HepG2 (cell line): ENCODE results near the gene SHE. TPM values are rescaled to one million over a fixed set of nuclear protein-coding genes. Genes with fewer than 3 reads are reported as not detected.

Experiments
- ATAC-seq: fragments of 200-7000 bp; cut with Tn5 transposase; 3 replicates; pipeline ENCODE4 v1.9.1; 2020; ENCODE audit warnings: mild to moderate bottlenecking, moderate library complexity
- BruUV-seq: library from RNA; stranded (reverse); fragments of 400-500 nt; replicated peaks from 2 replicates; lab custom pipeline; 2021; lab: Mats Ljungman, UMichigan
- CTCF ChIA-PET: fragments of 300-600 bp; formaldehyde crosslinking; extraction: SDS; loops from one replicate; lab custom pipeline; 2021; ENCODE audit warnings: low total read pairs, inconsistent platforms, low intra/inter-chr PET ratio; lab: Yijun Ruan, JAX
- POLR2A ChIA-PET: fragments of 350-600 bp; sonication (Branson Sonifier 250); formaldehyde crosslinking; loops from one replicate; lab custom pipeline; 2020; ENCODE audit warnings: antibody characterized with exemption, inconsistent platforms; lab: Yijun Ruan, JAX
- DNase-seq: peaks from one replicate; pipeline ENCODE4 v3.0.0-alpha.2; 2015; ENCODE audit warnings: low spot score
- FAIRE-seq: peaks from 3 replicates; lab custom pipeline; 2011; peaks lifted over from hg19 to GRCh38; lab: Jason Lieb, UNC
- H2AFZ ChIP-seq: one replicate; pipeline ENCODE4 v1.6.1; 2011; ENCODE audit warnings: low read length, inconsistent platforms
- H3K27ac ChIP-seq: fragments of 300-600 bp; 3 replicates; pipeline ENCODE4 v1.8.0; 2011; ENCODE audit warnings: mixed run types, mild to moderate bottlenecking, mixed read lengths, low read length, inconsistent platforms; ENCODE audit not compliant: insufficient read depth; ENCODE audit errors: extremely low read length
- H3K27me3 ChIP-seq, 2 experiments: fragments of 200-600 bp in 1 of 2; 2 replicates in 1 of 2; 3 replicates in 1 of 2; pipeline versions ENCODE4 v1.6.0 to v1.8.0; 2011; ENCODE audit warnings: low read length in 2 of 2, mild to moderate bottlenecking in 2 of 2, moderate library complexity in 2 of 2, inconsistent platforms in 1 of 2; ENCODE audit not compliant: insufficient read depth in 2 of 2, control insufficient read depth in 1 of 2
- H3K36me3 ChIP-seq, 2 experiments: fragments of 200-600 bp in 1 of 2; replicated peaks in 1 of 2; 2 replicates in 1 of 2; 3 replicates in 1 of 2; pipeline versions ENCODE4 v1.5.1 to v1.8.0; 2011; ENCODE audit warnings: low read length in 2 of 2, inconsistent platforms in 1 of 2; ENCODE audit not compliant: insufficient read depth in 2 of 2, control insufficient read depth in 1 of 2
- H3K4me1 ChIP-seq: 2 replicates; pipeline ENCODE4 v1.5.1; 2012; ENCODE audit warnings: low read length, inconsistent platforms; ENCODE audit not compliant: insufficient read depth
- H3K4me2 ChIP-seq: 2 replicates; pipeline ENCODE4 v1.6.0; 2011; ENCODE audit warnings: low read depth, low read length, inconsistent platforms
- H3K4me3 ChIP-seq, 3 experiments: fragments of 200-600 bp in 1 of 3; sonication (generic), shearing (Covaris generic) in 1 of 3; replicated peaks in 1 of 3; 2 replicates each; pipeline ENCODE4 v1.5.1; 2011 to 2016; ENCODE audit warnings: low read length in 3 of 3, inconsistent platforms in 2 of 3, low read depth in 2 of 3, mild to moderate bottlenecking in 2 of 3, control low read depth in 1 of 3, mixed read lengths in 1 of 3; ENCODE audit not compliant: insufficient read depth in 1 of 3
- H3K79me2 ChIP-seq: one replicate; pipeline ENCODE4 v1.6.1; 2011; ENCODE audit warnings: low read length, inconsistent platforms; ENCODE audit not compliant: insufficient read depth
- H3K9ac ChIP-seq: 2 replicates; pipeline ENCODE4 v1.6.0; 2011; ENCODE audit warnings: mild to moderate bottlenecking, low read depth, low read length, inconsistent platforms; ENCODE audit not compliant: insufficient read depth
- H3K9me3 ChIP-seq: 2 replicates; pipeline ENCODE4 v1.5.1; 2012; ENCODE audit warnings: mild to moderate bottlenecking, low read length
- H4K20me1 ChIP-seq: 2 replicates; pipeline ENCODE4 v1.6.0; 2011; ENCODE audit warnings: inconsistent platforms, mild to moderate bottlenecking, low read length, moderate library complexity; ENCODE audit not compliant: insufficient read depth
- ATF7 ChIP-seq, 2 experiments: fragments of 450-650 bp in 1 of 2; sonication (generic) in 1 of 2; formaldehyde crosslinking in 1 of 2; IDR thresholded peaks; 2 replicates each; pipeline versions ENCODE4 v1.4.0 to v1.6.1; 2016 to 2020; ENCODE audit warnings: antibody characterized with exemption in 1 of 2, mild to moderate bottlenecking in 1 of 2, missing genetic modification reagents in 1 of 2
- ETV6 ChIP-seq: sonication (generic); formaldehyde crosslinking; conservative IDR thresholded peaks from 2 replicates; pipeline ENCODE4 v1.4.0; 2020; ENCODE audit warnings: missing genetic modification reagents
- PATZ1 ChIP-seq: sonication (generic); formaldehyde crosslinking; IDR thresholded peaks from 2 replicates; pipeline ENCODE4 v1.4.0; 2020; ENCODE audit warnings: missing genetic modification reagents
- PBX3 ChIP-seq: sonication (generic); formaldehyde crosslinking; IDR thresholded peaks from 2 replicates; pipeline ENCODE4 v1.8.1; 2023; ENCODE audit warnings: missing genetic modification reagents, inconsistent platforms, borderline replicate concordance
- TFDP1 ChIP-seq: IDR thresholded peaks from 2 replicates; pipeline ENCODE4 v1.6.1; 2016; ENCODE audit warnings: missing compliant biosample characterization, missing genetic modification reagents, borderline replicate concordance
- ZNF24 ChIP-seq: fragments of 450-650 bp; IDR thresholded peaks from 2 replicates; pipeline ENCODE4 v1.6.1; 2017; ENCODE audit warnings: antibody characterized with exemption, mild to moderate bottlenecking
- ZNF343 ChIP-seq: sonication (generic); formaldehyde crosslinking; IDR thresholded peaks from 2 replicates; pipeline ENCODE4 v1.4.0; 2020; ENCODE audit warnings: mild to moderate bottlenecking, missing genetic modification reagents
- ZNF468 ChIP-seq: sonication (generic); formaldehyde crosslinking; IDR thresholded peaks from 2 replicates; pipeline ENCODE4 v1.8.0; 2022; ENCODE audit warnings: mild to moderate bottlenecking, moderate library complexity, missing genetic modification reagents
- ZNF629 ChIP-seq: sonication (generic); formaldehyde crosslinking; conservative IDR thresholded peaks from 2 replicates; pipeline ENCODE4 v1.5.0; 2020; ENCODE audit warnings: missing genetic modification reagents
- ZNF781 ChIP-seq: sonication (generic); formaldehyde crosslinking; IDR thresholded peaks from 2 replicates; pipeline ENCODE4 v1.5.1; 2020; ENCODE audit warnings: borderline replicate concordance, mild to moderate bottlenecking, missing genetic modification reagents; ENCODE audit errors: not compliant biosample characterization
- ZSCAN31 ChIP-seq: sonication (generic); formaldehyde crosslinking; IDR thresholded peaks from 2 replicates; pipeline ENCODE4 v1.5.0; 2020; ENCODE audit warnings: low read depth, mild to moderate bottlenecking, missing genetic modification reagents
- WGBS: methylation state at CpG from one replicate; pipeline ENCODE4 v1.1.6; 2017; ENCODE audit warnings: low lambda C conversion rate; 5-methylcytosine and 5-hydroxymethylcytosine counted together
- in situ Hi-C: cut with HindIII; loops from 2 replicates; pipeline ENCODE4 v1.10.0; 2017; ENCODE audit warnings: low pct_unique_long_range_greater_than_20kb; ENCODE audit not compliant: extremely low pct_ligation_motif_present
- intact Hi-C: fragments of 100-400 bp; cut with micrococcal nuclease; formaldehyde crosslinking; loops from one replicate; pipeline ENCODE4 v1.10.0; 2022; ENCODE audit not compliant: unreplicated experiment
- polyA plus RNA-seq, 8 experiments: library from polyadenylated mRNA; depleted of rRNA in 3 of 8; stranded (reverse) in 7 of 8; unstranded in 1 of 8; fragments of >200 nt; fragmentation: Illumina TruSeq in 4 of 8; extraction: Trizol in 4 of 8; gene quantifications; 2 replicates each; pipeline versions ENCODE4 v1.2.1 to v1.2.3, GENCODE V29; 2011 to 2016; ENCODE audit warnings: low read depth in 4 of 8, missing spikeins in 1 of 8, mixed read lengths in 1 of 8; ENCODE audit not compliant: insufficient read depth in 1 of 8
- total RNA-seq, 5 experiments: library from RNA; depleted of rRNA; stranded (reverse); fragments of >200 nt; fragmentation: Illumina TruSeq; extraction: Trizol; gene quantifications; 2 replicates each; pipeline ENCODE4 v1.2.3, GENCODE V29; 2016; ENCODE audit warnings: low read depth in 1 of 5

Gene SHE
- total and polyA plus RNA-seq, 2 of the 13 experiments (the other 11 are each of a cell fraction or from before 2014, with no cell fraction given): not detected

- Histone ChIP-seq H3K36me3 (no peaks in the 10 kb centered on the region), H3K9ac (no peak overlapping the region)
- CTCF ChIA-PET: no interaction called here
These were observed 45.6 kb downstream of the SHE start for GRCh38 chr1:154456631-154457030.

GRCh38 chr1:154454386-154455120, 47.7 kb downstream of the SHE start:
- no peak for ATAC-seq
- Histone ChIP-seq H3K4me3 (no peak overlapping the region), H3K9me3 (no peaks in the 10 kb centered on the region), H3K27me3 (no peaks in the 10 kb centered on the region), H3K4me2 (no peak overlapping the region), H3K9ac (no peak overlapping the region), H3K27ac (no peak overlapping the region), H3K79me2 (no peaks in the 10 kb centered on the region), H2AFZ (no peak overlapping the region), H3K4me1 (peaks cover 12% of the 10 kb centered on the region), H3K36me3 (no peaks in the 10 kb centered on the region), H4K20me1 (no peaks in the 10 kb centered on the region)
- no TSS peak for BruUV-seq
- no peak for DNase-seq
- in situ Hi-C loops (no loop called here), intact Hi-C loops (no loop called here)
- ChIA-PET CTCF (no interaction called here), POLR2A (interaction anchor here (1.1 kb wide), 1 partner anchor 69 kb away, joined by 3 read pairs; no protein-coding TSS in a partner anchor)
- WGBS: 94% methylated on average over 5 of the region's 5 CpGs
- FAIRE-seq: no peak
- TF ChIP-seq PATZ1 (CRISPR knock-in tag) (no peak), ZNF468 (CRISPR knock-in tag) (no peak), PBX3 (CRISPR knock-in tag) (no peak), ZNF24 (no peak), ZNF629 (CRISPR knock-in tag) (no peak), ATF7 (IDR thresholded peaks at IDR 0.05) (no peak), ATF7 (CRISPR knock-in tag; IDR thresholded peaks at IDR 0.05) (no peak), ZSCAN31 (CRISPR knock-in tag) (no peak), ZNF781 (CRISPR knock-in tag) (no peak), TFDP1 (CRISPR knock-in tag) (no peak)

More at GRCh38 chr1:154456631-154457030, 45.6 kb downstream of the SHE start:
- no peak overlapping the region for H3K4me2 ChIP-seq
- no peak overlapping the region for H2AFZ ChIP-seq
- FAIRE-seq (no peak), DNase-seq (no peak), ATAC-seq (no peak)
- WGBS: 97% methylated on average over 6 of the region's 6 CpGs
- no peaks in the 10 kb centered on the region for H3K27me3 ChIP-seq
- no peaks in the 10 kb centered on the region for H3K9me3 ChIP-seq
- H3K4me3 ChIP-seq: no peak overlapping the region
- H3K4me1 ChIP-seq: peaks cover 12% of the 10 kb centered on the region
- no TSS peak for BruUV-seq
- intact Hi-C loops (no loop called here), in situ Hi-C loops (no loop called here)
- H3K27ac ChIP-seq: no peak overlapping the region
- H3K79me2 ChIP-seq: no peaks in the 10 kb centered on the region
- no peaks in the 10 kb centered on the region for H4K20me1 ChIP-seq
- POLR2A ChIA-PET: no interaction called here
- no peak for TF ChIP-seq ZNF343 (CRISPR knock-in tag)
- TF ChIP-seq ETV6: no peak
